ENCODE measurements around the gene TRPM3.

GRCh38 chr9:70613024-70613768, 508.2 kb downstream of the TRPM3 start:
- no peak for TF ChIP-seq CTCF (IDR thresholded peaks at IDR 0.05 in 4 of 5, conservative IDR thresholded peaks at IDR 0.05 in 1 of 5)
- TF ChIP-seq POLR2A (IDR thresholded peaks at IDR 0.05), result no peak

Measured in gastrocnemius medialis (tissue), 4 donors.